ENCODE measurements around the gene WSB2.
"Not testable (repeated sequence)": the region's sequence is repeated elsewhere in the genome, so short reads cannot be mapped to it uniquely, and the experiment has no call there.

The WSB2 gene

DNA sequence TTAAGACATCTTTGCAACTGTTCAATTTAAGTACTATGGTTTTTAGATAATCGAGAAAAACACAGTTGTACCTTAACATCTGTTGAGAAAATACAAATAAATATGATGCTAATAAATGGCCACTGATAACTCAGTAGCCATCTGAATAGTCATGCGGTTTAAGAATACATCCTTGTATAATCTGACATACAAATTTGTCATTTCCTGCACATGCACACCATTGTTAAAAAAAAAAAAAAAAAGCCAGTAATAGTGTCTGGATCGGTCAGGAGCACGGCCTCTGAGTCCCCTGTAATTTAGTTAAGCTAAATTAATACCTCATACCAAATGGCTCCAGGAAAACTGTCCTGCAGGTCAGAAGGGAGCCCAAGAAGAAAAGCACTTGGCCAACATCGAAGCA, 27.7 kb downstream of the WSB2 start:
- Histone ChIP-seq H3K4me3 (ENCODE audit: low read depth, low read length) (no peak overlapping the region), H3K36me3 (ENCODE audit: control insufficient read depth, insufficient read depth, low read length) (peaks cover 99% of the 10 kb centered on the region), H3K9me3 (ENCODE audit: control insufficient read depth, insufficient read depth, low read depth, low read length) (no peaks in the 10 kb centered on the region), H3K27me3 (ENCODE audit: control insufficient read depth, insufficient read depth, low read length) (no peaks in the 10 kb centered on the region), H3K9ac (ENCODE audit: low read length) (no peak overlapping the region), H3K27ac (ENCODE audit: low read depth, low read length) (no peak overlapping the region), H3K4me1 (ENCODE audit: control insufficient read depth, insufficient read depth, low read length) (no peaks in the 10 kb centered on the region)

DNA sequence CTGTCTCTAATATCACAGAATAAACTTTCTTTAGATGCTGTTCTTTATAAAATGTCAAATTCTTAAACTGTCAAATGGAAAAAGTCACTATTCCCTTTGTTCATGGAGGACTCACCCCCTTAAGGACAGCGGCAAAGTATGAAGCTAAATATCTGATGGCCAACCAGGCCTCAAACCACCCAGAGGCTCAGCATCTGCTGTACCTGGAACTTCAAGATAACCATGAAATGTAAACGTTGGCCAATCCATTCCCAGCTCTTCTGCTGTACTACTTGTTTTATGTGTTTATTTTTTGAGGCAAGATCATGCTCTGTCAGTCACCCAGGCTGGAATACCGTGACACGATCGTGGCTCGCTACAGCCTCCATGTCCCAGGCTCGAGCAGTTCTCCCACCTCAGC, 28.8 kb downstream of the WSB2 start:
- H3K36me3 ChIP-seq (ENCODE audit: control insufficient read depth, insufficient read depth, low read length) = peaks cover 98% of the 10 kb centered on the region
- no peaks in the 10 kb centered on the region for H3K4me1 ChIP-seq (ENCODE audit: control insufficient read depth, insufficient read depth, low read length)

DNA sequence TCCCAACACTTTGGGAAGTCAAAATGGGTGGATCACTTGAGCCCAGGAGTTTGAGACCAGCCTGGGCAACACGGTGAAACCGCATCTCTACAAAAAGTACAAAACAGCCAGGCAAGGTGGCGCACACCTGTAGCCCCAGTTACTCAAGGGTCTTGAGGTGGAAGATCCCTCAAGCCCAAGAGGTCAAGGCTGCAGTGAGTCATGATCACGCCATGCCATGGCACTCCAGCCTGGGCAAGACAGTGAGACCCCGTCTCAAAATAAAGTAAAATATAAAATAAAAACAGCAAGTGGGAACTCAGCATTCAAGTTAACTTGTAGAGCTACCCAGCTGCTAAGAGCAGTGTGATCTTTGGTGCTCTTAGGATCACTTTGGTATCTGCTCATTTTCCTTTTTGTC, 31.8 kb downstream of the WSB2 start:
- Histone ChIP-seq H3K9ac (ENCODE audit: low read length) (no peak overlapping the region), H3K27ac (ENCODE audit: low read depth, low read length) (no peak overlapping the region), H3K27me3 (ENCODE audit: control insufficient read depth, insufficient read depth, low read length) (no peaks in the 10 kb centered on the region), H3K36me3 (ENCODE audit: control insufficient read depth, insufficient read depth, low read length) (peaks cover 98% of the 10 kb centered on the region), H3K4me3 (ENCODE audit: low read depth, low read length) (no peak overlapping the region), H3K9me3 (ENCODE audit: control insufficient read depth, insufficient read depth, low read depth, low read length) (no peaks in the 10 kb centered on the region), H3K4me1 (ENCODE audit: control insufficient read depth, insufficient read depth, low read length) (no peaks in the 10 kb centered on the region)

More for the DNA sequence above, 28.8 kb downstream of the WSB2 start:
- H3K27ac ChIP-seq (ENCODE audit: low read depth, low read length) = no peak overlapping the region
- no peaks in the 10 kb centered on the region for H3K9me3 ChIP-seq (ENCODE audit: control insufficient read depth, insufficient read depth, low read depth, low read length)
- H3K9ac ChIP-seq (ENCODE audit: low read length) = no peak overlapping the region
- no peaks in the 10 kb centered on the region for H3K27me3 ChIP-seq (ENCODE audit: control insufficient read depth, insufficient read depth, low read length)
- no peak overlapping the region for H3K4me3 ChIP-seq (ENCODE audit: low read depth, low read length)

DNA sequence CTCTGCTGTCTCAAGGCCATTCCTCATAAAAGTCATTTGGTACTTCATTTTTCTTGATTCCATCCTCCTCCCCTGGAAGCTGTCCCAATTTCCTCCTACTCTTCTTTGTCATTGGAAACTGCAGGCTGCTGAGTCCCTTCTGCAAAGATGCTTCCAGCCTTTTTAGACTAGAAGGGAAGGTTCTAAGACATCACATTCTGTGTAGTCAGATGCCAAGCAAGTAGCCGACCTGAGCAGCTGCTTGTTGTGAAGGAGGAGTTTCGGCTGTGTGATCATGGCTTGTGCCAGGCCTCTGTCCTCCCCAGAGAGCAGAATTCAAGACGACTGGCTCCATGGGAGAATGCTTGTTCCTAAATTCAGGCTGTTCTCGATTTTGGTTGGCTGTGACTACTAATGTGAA, 35.8 kb downstream of the WSB2 start:
- Histone ChIP-seq H3K36me3 (ENCODE audit: control insufficient read depth, insufficient read depth, low read length) (peaks cover 90% of the 10 kb centered on the region), H3K27me3 (ENCODE audit: control insufficient read depth, insufficient read depth, low read length) (no peaks in the 10 kb centered on the region), H3K9ac (ENCODE audit: low read length) (no peak overlapping the region), H3K4me1 (ENCODE audit: control insufficient read depth, insufficient read depth, low read length) (no peaks in the 10 kb centered on the region), H3K9me3 (ENCODE audit: control insufficient read depth, insufficient read depth, low read depth, low read length) (no peaks in the 10 kb centered on the region), H3K27ac (ENCODE audit: low read depth, low read length) (no peak overlapping the region), H3K4me3 (ENCODE audit: low read depth, low read length) (no peak overlapping the region)

DNA sequence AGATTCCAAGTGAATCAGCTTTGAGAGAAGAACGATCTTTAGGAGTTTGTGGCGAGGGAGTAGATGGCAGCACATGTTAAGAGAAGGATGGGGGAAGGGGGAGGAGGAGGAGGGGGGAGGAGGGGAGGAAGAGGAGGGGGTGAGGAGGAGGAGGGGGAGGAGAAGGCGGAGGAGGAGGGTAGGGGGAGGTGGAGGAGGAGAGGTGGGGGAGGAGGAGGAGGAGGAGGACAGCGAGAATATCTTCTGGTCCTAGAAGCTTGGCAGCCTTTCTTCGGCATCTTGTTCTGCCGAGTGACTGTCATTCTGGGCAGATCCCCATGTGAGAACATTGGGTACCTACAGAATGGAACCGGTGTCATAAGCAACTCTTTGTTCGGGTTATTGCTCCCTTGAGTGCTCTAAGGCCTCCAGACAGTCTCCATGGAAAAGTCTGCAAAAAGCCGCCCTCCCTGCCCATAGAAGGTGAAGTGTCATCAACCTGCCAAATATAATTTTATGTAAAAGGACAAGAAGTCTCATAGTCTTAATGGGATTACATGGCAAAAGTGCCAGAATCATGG, 37.6 kb downstream of the WSB2 start:
- H3K9ac ChIP-seq (ENCODE audit: low read length) = no peak overlapping the region
- no peak overlapping the region for H3K27ac ChIP-seq (ENCODE audit: low read depth, low read length)
- no peak overlapping the region for H3K4me3 ChIP-seq (ENCODE audit: low read depth, low read length)
- no peaks in the 10 kb centered on the region for H3K4me1 ChIP-seq (ENCODE audit: control insufficient read depth, insufficient read depth, low read length)
- peaks cover 86% of the 10 kb centered on the region for H3K36me3 ChIP-seq (ENCODE audit: control insufficient read depth, insufficient read depth, low read length)
- no peaks in the 10 kb centered on the region for H3K27me3 ChIP-seq (ENCODE audit: control insufficient read depth, insufficient read depth, low read length)
- no peaks in the 10 kb centered on the region for H3K9me3 ChIP-seq (ENCODE audit: control insufficient read depth, insufficient read depth, low read depth, low read length)

DNA sequence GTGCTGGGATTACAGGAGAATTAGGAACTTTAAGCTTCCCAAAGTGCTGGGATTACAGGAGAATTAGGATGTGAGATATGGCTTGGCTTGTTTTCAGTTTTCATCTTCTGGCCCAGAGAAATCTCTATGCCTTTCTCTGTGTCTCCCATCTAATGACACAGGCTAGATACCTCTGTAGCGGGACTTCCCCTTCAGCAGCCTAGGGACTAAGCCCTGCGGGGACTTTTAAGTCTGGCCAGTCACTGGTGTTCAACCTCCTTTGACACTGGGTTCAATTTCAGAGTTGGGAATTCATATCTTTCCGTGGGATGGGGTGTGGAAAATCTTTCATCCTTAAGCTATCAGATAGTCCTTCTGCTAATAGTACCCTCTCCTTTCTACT, 38.3 kb downstream of the WSB2 start:
- Histone ChIP-seq H3K36me3 (ENCODE audit: control insufficient read depth, insufficient read depth, low read length) (peaks cover 86% of the 10 kb centered on the region), H3K4me3 (ENCODE audit: low read depth, low read length) (no peak overlapping the region)

DNA sequence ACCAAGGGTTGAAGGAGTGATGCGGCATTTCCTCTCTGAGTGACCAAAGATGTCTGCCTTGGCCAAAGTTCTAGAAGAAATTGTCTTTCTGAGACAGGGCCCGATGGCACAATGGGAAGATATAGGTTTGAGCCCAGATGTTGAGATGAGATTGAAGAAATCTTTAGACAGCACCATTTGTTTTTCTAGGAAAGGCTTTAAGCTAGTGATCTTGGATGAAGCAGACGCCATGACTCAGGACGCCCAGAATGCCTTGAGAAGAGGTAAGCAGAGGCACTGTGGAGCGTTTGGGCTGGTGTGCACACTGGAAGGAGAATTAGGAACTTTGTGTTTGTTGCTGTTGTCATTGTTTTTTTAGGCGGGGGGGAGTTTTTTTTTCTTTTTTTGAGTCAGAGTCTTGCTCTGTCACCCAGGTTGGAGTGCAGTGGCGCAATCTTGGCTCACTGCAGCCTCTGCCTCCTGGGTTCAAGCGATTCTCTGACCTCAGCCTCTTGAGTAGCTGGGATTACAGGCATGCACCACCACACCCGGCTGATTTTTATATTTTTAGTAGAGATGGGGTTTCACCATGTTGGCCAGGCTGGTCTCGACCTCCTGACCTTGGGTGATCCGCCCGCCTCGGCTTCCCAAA, 38.8 kb downstream of the WSB2 start:
- peaks cover 85% of the 10 kb centered on the region for H3K36me3 ChIP-seq (ENCODE audit: control insufficient read depth, insufficient read depth, low read length)
- not testable (repeated sequence) for H3K27ac ChIP-seq (ENCODE audit: low read depth, low read length); H3K9me3 ChIP-seq (ENCODE audit: control insufficient read depth, insufficient read depth, low read depth, low read length); H3K4me3 ChIP-seq (ENCODE audit: low read depth, low read length); H3K27me3 ChIP-seq (ENCODE audit: control insufficient read depth, insufficient read depth, low read length); H3K9ac ChIP-seq (ENCODE audit: low read length); H3K4me1 ChIP-seq (ENCODE audit: control insufficient read depth, insufficient read depth, low read length)

More for the DNA sequence above, 38.3 kb downstream of the WSB2 start:
- H3K27ac ChIP-seq (ENCODE audit: low read depth, low read length) = no peak overlapping the region
- H3K9ac ChIP-seq (ENCODE audit: low read length) = no peak overlapping the region
- no peaks in the 10 kb centered on the region for H3K9me3 ChIP-seq (ENCODE audit: control insufficient read depth, insufficient read depth, low read depth, low read length)
- H3K27me3 ChIP-seq (ENCODE audit: control insufficient read depth, insufficient read depth, low read length) = no peaks in the 10 kb centered on the region
- H3K4me1 ChIP-seq (ENCODE audit: control insufficient read depth, insufficient read depth, low read length) = peaks cover 3% of the 10 kb centered on the region; the same call in 1 of the 2 replicates

DNA sequence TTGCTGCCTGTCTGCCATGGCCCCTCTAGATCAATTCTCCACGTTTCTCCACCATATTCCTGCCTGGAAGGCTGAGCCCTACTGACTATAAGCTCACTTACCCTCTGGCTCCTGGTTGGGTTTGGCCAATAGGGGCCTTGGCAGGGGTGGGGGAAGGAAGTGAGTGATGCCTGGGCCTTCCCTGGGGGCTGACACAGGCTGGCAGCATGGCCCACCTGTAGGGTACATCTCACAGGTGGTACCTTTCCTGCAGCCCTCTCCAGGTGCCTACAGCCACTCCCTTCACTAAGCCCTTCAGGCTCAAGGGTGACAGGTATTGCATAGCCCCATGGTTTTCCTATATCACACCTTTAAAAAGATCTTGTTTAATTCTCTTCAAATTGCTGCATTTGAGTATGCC, 40.9 kb downstream of the WSB2 start:
- H3K36me3 ChIP-seq (ENCODE audit: control insufficient read depth, insufficient read depth, low read length) = peaks cover 63% of the 10 kb centered on the region
- H3K27me3 ChIP-seq (ENCODE audit: control insufficient read depth, insufficient read depth, low read length) = no peaks in the 10 kb centered on the region
- peaks cover 11% of the 10 kb centered on the region for H3K4me1 ChIP-seq (ENCODE audit: control insufficient read depth, insufficient read depth, low read length)
- no peak overlapping the region for H3K27ac ChIP-seq (ENCODE audit: low read depth, low read length)
- no peaks in the 10 kb centered on the region for H3K9me3 ChIP-seq (ENCODE audit: control insufficient read depth, insufficient read depth, low read depth, low read length)
- H3K9ac ChIP-seq (ENCODE audit: low read length) = no peak overlapping the region
- H3K4me3 ChIP-seq (ENCODE audit: low read depth, low read length) = no peak overlapping the region

DNA sequence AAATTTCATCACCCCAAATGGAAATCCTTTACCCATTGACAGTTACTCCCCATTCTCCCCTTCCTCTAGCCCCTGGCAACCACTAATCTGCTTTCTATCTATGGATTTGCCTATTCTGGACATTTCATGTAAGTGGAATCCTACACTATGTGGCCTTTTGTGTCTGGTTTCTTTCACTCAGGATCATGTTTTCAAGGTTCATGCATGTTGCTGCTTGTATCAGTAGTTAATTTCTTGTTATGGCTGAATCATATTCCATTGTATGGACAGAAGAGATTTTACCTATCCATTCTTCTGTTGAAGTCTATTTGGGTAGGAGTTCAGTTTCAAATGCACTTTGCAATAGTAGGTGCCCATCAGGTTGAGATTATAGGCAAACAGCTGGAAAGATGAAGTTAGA, 43.1 kb downstream of the WSB2 start:
- Histone ChIP-seq H3K4me1 (ENCODE audit: control insufficient read depth, insufficient read depth, low read length) (peaks cover 11% of the 10 kb centered on the region), H3K9ac (ENCODE audit: low read length) (no peak overlapping the region), H3K27ac (ENCODE audit: low read depth, low read length) (no peak overlapping the region), H3K36me3 (ENCODE audit: control insufficient read depth, insufficient read depth, low read length) (peaks cover 47% of the 10 kb centered on the region), H3K4me3 (ENCODE audit: low read depth, low read length) (peak overlapping the region; percentile 79; the same call in 1 of the 2 replicates), H3K27me3 (ENCODE audit: control insufficient read depth, insufficient read depth, low read length) (no peaks in the 10 kb centered on the region), H3K9me3 (ENCODE audit: control insufficient read depth, insufficient read depth, low read depth, low read length) (no peaks in the 10 kb centered on the region)

DNA sequence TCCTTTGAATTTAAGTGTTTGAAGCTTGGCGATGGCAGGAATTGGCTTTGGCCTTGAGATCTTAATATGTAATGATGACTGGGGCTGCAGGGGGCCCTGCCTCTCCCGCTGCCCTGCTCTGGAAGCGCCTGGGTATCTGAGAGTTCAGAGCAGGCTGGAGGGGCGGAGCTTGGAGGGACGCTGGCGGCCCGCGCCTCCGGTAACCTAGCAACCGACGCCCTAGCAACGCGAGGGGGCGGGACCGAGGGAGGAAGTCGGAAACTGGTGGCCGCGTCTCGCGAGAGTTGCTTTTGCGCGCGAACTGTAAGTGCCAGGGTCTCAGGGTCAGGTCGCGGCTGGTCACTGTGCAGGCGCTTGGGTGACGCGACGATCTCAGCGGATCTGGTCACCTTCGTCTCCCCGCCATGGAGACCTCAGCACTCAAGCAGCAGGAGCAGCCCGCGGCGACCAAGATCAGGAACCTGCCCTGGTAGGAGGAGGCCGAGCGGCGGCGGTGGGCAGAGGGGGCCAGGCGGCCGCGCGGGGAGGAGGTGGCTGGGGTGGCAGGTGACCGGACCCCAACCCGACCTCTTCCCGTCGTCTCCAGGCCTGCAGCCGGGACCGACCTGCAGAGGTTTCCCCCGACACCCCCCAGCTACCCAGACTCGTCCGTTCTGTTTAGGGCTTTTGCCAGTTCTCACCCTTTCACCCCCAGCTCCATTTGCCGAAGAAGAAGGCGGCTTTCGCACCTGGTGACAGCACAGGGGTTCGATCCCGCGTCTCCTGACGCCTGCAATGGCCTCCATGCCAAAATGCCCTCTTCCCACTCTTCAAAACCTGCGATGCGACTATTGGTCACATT, 44.3 kb downstream of the WSB2 start, which contains the start of gene RFC5:
Gene RFC5 (plus strand): TSS at position 280 of the 841 bp plus-strand sequence. CDS start 125 bp downstream, at position 405.
- no peaks in the 10 kb centered on the region for H3K27me3 ChIP-seq (ENCODE audit: control insufficient read depth, insufficient read depth, low read length)
- peaks cover 37% of the 10 kb centered on the region for H3K36me3 ChIP-seq (ENCODE audit: control insufficient read depth, insufficient read depth, low read length)
- no peaks in the 10 kb centered on the region for H3K9me3 ChIP-seq (ENCODE audit: control insufficient read depth, insufficient read depth, low read depth, low read length)
- peak within 1 kb of the TSS; percentile 79 for H3K4me3 ChIP-seq (ENCODE audit: low read depth, low read length)
- H3K9ac ChIP-seq (ENCODE audit: low read length) = peak within 1 kb of the TSS; percentile 97
- H3K4me1 ChIP-seq (ENCODE audit: control insufficient read depth, insufficient read depth, low read length) = peaks cover 11% of the 10 kb centered on the region
- H3K27ac ChIP-seq (ENCODE audit: low read depth, low read length) = peak within 1 kb of the TSS; percentile 50; the same call in 1 of the 2 replicates

DNA sequence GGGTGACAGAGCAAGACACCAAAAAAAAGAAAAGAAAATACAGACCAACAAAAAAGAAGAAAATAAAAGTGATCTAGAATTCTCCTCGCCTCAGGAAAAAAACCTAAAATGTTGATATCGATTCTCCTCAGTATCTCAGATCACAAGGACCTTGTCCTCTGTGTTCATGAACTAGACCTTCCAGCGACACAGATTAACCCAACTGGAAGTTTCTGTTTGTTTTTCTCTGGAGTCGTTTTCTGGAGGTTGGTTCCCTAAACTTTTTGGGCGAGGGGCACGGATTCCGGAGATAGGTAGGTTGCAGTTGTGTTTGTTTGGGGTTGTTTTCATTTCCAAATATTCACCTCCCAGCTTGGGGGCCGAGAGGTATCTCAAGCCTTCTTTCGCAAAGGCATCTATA, 45.0 kb downstream of the WSB2 start:
- H3K9ac ChIP-seq (ENCODE audit: low read length) = no peak overlapping the region
- H3K4me1 ChIP-seq (ENCODE audit: control insufficient read depth, insufficient read depth, low read length) = peaks cover 11% of the 10 kb centered on the region
- peak overlapping the region; percentile 79 for H3K4me3 ChIP-seq (ENCODE audit: low read depth, low read length)
- H3K27me3 ChIP-seq (ENCODE audit: control insufficient read depth, insufficient read depth, low read length) = no peaks in the 10 kb centered on the region
- no peak overlapping the region for H3K27ac ChIP-seq (ENCODE audit: low read depth, low read length)
- H3K36me3 ChIP-seq (ENCODE audit: control insufficient read depth, insufficient read depth, low read length) = peaks cover 30% of the 10 kb centered on the region
- no peaks in the 10 kb centered on the region for H3K9me3 ChIP-seq (ENCODE audit: control insufficient read depth, insufficient read depth, low read depth, low read length)

All from HUES6 (cell line).